DOHH2 (cell line): ENCODE results near the gene SLFN5.

Source experiments
- H3F3A ChIP-seq: fragments of 200-600 bp; sonication (generic), shearing (Covaris generic); 2 replicates; pipeline ENCODE4 v1.6.0; 2016; ENCODE audit warnings: antibody characterized with exemption, mild to moderate bottlenecking; ENCODE audit not compliant: control insufficient read depth, insufficient read depth
- H3K27ac ChIP-seq: fragments of 200-600 bp; sonication (generic); 2 replicates; pipeline ENCODE4 v1.5.1; 2014; ENCODE audit warnings: low read depth, mild to moderate bottlenecking, low read length, moderate library complexity
- H3K27me3 ChIP-seq: fragments of 200-600 bp; sonication (generic); 2 replicates; pipeline ENCODE4 v1.6.1; 2014; ENCODE audit warnings: mild to moderate bottlenecking, low read length, mixed read lengths; ENCODE audit not compliant: control insufficient read depth
- H3K36me3 ChIP-seq: fragments of 200-600 bp; sonication (generic); 2 replicates; pipeline ENCODE4 v1.6.1; 2014; ENCODE audit warnings: mild to moderate bottlenecking, low read length, moderate library complexity, mixed read lengths; ENCODE audit not compliant: control insufficient read depth
- H3K4me1 ChIP-seq: fragments of 200-600 bp; sonication (generic); 2 replicates; pipeline ENCODE4 v1.6.1; 2014; ENCODE audit warnings: mild to moderate bottlenecking, low read length, mixed read lengths; ENCODE audit not compliant: control insufficient read depth
- H3K4me2 ChIP-seq: fragments of 200-600 bp; sonication (generic); 2 replicates; pipeline ENCODE4 v1.6.0; 2014; ENCODE audit warnings: mild to moderate bottlenecking, low read length, moderate library complexity
- H3K4me3 ChIP-seq: fragments of 200-600 bp; sonication (generic); 2 replicates; pipeline ENCODE4 v1.5.1; 2014; ENCODE audit warnings: mild to moderate bottlenecking, low read length, mixed read lengths
- H3K79me2 ChIP-seq: fragments of 200-600 bp; sonication (generic); 2 replicates; pipeline ENCODE4 v1.6.1; 2014; ENCODE audit warnings: mild to moderate bottlenecking, low read length, mixed read lengths; ENCODE audit not compliant: control insufficient read depth
- H3K9me2 ChIP-seq: fragments of 200-600 bp; sonication (generic); replicated peaks from 2 replicates; pipeline ENCODE4 v1.6.1; 2014; ENCODE audit warnings: mild to moderate bottlenecking, low read length, mixed read lengths; ENCODE audit not compliant: control insufficient read depth
- H3K9me3 ChIP-seq: fragments of 200-600 bp; sonication (generic); 2 replicates; pipeline ENCODE4 v1.6.1; 2014; ENCODE audit warnings: antibody characterized with exemption, low read length, mixed read lengths; ENCODE audit not compliant: control insufficient read depth, insufficient read depth
- H4K20me1 ChIP-seq: fragments of 200-600 bp; sonication (generic); 2 replicates; pipeline ENCODE4 v1.6.0; 2014; ENCODE audit warnings: low read depth, mild to moderate bottlenecking, antibody characterized with exemption, low read length, moderate library complexity; ENCODE audit not compliant: control insufficient read depth, insufficient read depth
- CTCF ChIP-seq: fragments of 200-600 bp; sonication (generic); IDR thresholded peaks from one replicate; pipeline ENCODE4 v1.5.1; 2014; ENCODE audit warnings: antibody characterized with exemption, mild to moderate bottlenecking, low read depth, low read length; ENCODE audit not compliant: poor library complexity, severe bottlenecking
- EZH2phosphoT487 ChIP-seq: fragments of 200-600 bp; sonication (generic); IDR thresholded peaks from 2 replicates; pipeline ENCODE4 v1.6.1; 2017; ENCODE audit warnings: borderline replicate concordance, mild to moderate bottlenecking, antibody characterized with exemption, low read length, moderate library complexity, mixed read lengths

SLFN5 gene

GRCh38 chr17:35239823-35240222 lies 3.0 kb upstream of the SLFN5 start:
- Histone ChIP-seq H3K4me3 (no peak overlapping the region), H3F3A (no peaks in the 10 kb centered on the region), H3K27me3 (peaks cover 11% of the 10 kb centered on the region), H4K20me1 (no peaks in the 10 kb centered on the region), H3K9me3 (no peaks in the 10 kb centered on the region), H3K79me2 (no peaks in the 10 kb centered on the region), H3K4me1 (peaks cover 24% of the 10 kb centered on the region), H3K4me2 (no peak overlapping the region), H3K27ac (no peak overlapping the region), H3K36me3 (no peaks in the 10 kb centered on the region), H3K9me2 (no peaks in the 10 kb centered on the region)
- no peak for TF ChIP-seq CTCF
- TF ChIP-seq EZH2phosphoT487, result no peak

- Histone ChIP-seq H3K9me2 (no peaks in the 10 kb centered on the region), H3K27me3 (peaks cover 11% of the 10 kb centered on the region), H3K4me2 (no peak overlapping the region), H3K27ac (no peak overlapping the region), H3K36me3 (no peaks in the 10 kb centered on the region), H4K20me1 (no peaks in the 10 kb centered on the region), H3K79me2 (no peaks in the 10 kb centered on the region), H3K4me3 (no peak overlapping the region), H3K4me1 (peaks cover 24% of the 10 kb centered on the region), H3F3A (no peaks in the 10 kb centered on the region), H3K9me3 (no peaks in the 10 kb centered on the region)
- TF ChIP-seq CTCF, result no peak
- no peak for TF ChIP-seq EZH2phosphoT487
Measured at GRCh38 chr17:35240861-35241260, 2.0 kb upstream of the SLFN5 start.

- Histone ChIP-seq H3K9me3 (no peaks in the 10 kb centered on the region), H3K9me2 (no peaks in the 10 kb centered on the region), H3K4me3 (peak overlapping the region; percentile 86), H3K4me2 (peak overlapping the region; percentile 88), H3K79me2 (no peaks in the 10 kb centered on the region), H4K20me1 (no peaks in the 10 kb centered on the region), H3K4me1 (peaks cover 24% of the 10 kb centered on the region), H3K36me3 (no peaks in the 10 kb centered on the region), H3K27ac (no peak overlapping the region), H3K27me3 (peaks cover 11% of the 10 kb centered on the region), H3F3A (no peaks in the 10 kb centered on the region)
- TF ChIP-seq CTCF (no peak), EZH2phosphoT487 (no peak)
Measured at GRCh38 chr17:35241520-35241919, 1.4 kb upstream of the SLFN5 start.
